GM21423 (cell line): ENCODE data around the gene ZNF335.
"Not testable (repeated sequence)": the region's sequence is repeated elsewhere in the genome, so short reads cannot be mapped to it uniquely, and the experiment has no call there.

ENCODE experiments used
- ATAC-seq: cut with Tn5 transposase; IDR thresholded peaks from one replicate; pipeline ENCODE4 v1.9.1; 2021; ENCODE audit warnings: mild to moderate bottlenecking, moderate library complexity; ENCODE audit not compliant: unreplicated experiment

ZNF335 gene

GRCh38 chr20:45918182-45918737, 53.7 kb downstream of the ZNF335 start:
- ATAC-seq: no peak

GRCh38 chr20:45917790-45918141, 54.2 kb downstream of the ZNF335 start:
- ATAC-seq: no peak

- ATAC-seq: no peak
These were observed 58.9 kb downstream of the ZNF335 start for GRCh38 chr20:45913116-45913515.

- no peak for ATAC-seq
These were observed 59.7 kb downstream of the ZNF335 start for GRCh38 chr20:45912344-45912682.

GRCh38 chr20:45911486-45912343, 60.3 kb downstream of the ZNF335 start, which contains the start of gene PLTP:
Gene PLTP, minus strand, starts transcription at chr20:45912155. Its CDS starts 703 bp downstream, at chr20:45911452.
- ATAC-seq: no peak

- peak; percentile 94 for ATAC-seq
These were observed 61.1 kb downstream of the ZNF335 start for GRCh38 chr20:45910670-45911485.

- no peak for ATAC-seq
These were observed 62.0 kb downstream of the ZNF335 start for GRCh38 chr20:45909817-45910669.

- ATAC-seq: no peak
These were observed 62.6 kb downstream of the ZNF335 start for GRCh38 chr20:45909336-45909808.

- ATAC-seq: no peak
These were observed 63.9 kb downstream of the ZNF335 start for GRCh38 chr20:45908084-45908483.

- no peak for ATAC-seq
These were observed 64.6 kb downstream of the ZNF335 start for GRCh38 chr20:45907219-45907948.

GRCh38 chr20:45905505-45906079, 66.4 kb downstream of the ZNF335 start:
- no peak for ATAC-seq

GRCh38 chr20:45904583-45905504, 67.2 kb downstream of the ZNF335 start:
- ATAC-seq: no peak

- no peak for ATAC-seq
These were observed 69.8 kb downstream of the ZNF335 start for GRCh38 chr20:45902199-45902701.

GRCh38 chr20:45901332-45901731, 70.7 kb downstream of the ZNF335 start:
- ATAC-seq: not testable (repeated sequence)

GRCh38 chr20:45899046-45899835, 72.8 kb downstream of the ZNF335 start:
- ATAC-seq: no peak
